Esophagus squamous epithelium (tissue), 5 donors: Measurements from ENCODE around the gene CENPL. TPM values are rescaled to one million over a fixed set of nuclear protein-coding genes. Genes with fewer than 3 reads are reported as not detected.

Experiments
- DNase-seq: peaks from one replicate; lab custom pipeline; 2025; lab: John Stamatoyannopoulos, UW
- H3K27ac ChIP-seq, 4 donors: fragments of 200-600 bp; sonication (generic); one replicate each; pipeline ENCODE4 v1.5.1; 2016 to 2019; ENCODE audit warnings: mild to moderate bottlenecking in 1 of 4
- H3K27me3 ChIP-seq, 4 donors: fragments of 200-600 bp; sonication (generic); 1 replicate in 3 of 4; 2 replicates in 1 of 4; pipeline versions ENCODE4 v1.5.1 to v1.6.0; 2017 to 2021; ENCODE audit warnings: antibody characterized with exemption in 1 of 4
- H3K36me3 ChIP-seq, 3 donors: fragments of 200-600 bp; sonication (generic); one replicate each; pipeline ENCODE4 v1.5.1; 2016 to 2019
- H3K4me1 ChIP-seq, 3 donors: fragments of 200-600 bp; sonication (generic); one replicate each; pipeline ENCODE4 v1.5.1; 2017 to 2019
- H3K4me3 ChIP-seq, 4 donors: fragments of 200-600 bp; sonication (generic); 1 replicate in 3 of 4; 2 replicates in 1 of 4; pipeline ENCODE4 v1.5.1; 2016 to 2019; ENCODE audit warnings: mild to moderate bottlenecking in 2 of 4, moderate library complexity in 1 of 4
- H3K9me3 ChIP-seq, 3 donors: fragments of 200-600 bp; sonication (generic); one replicate each; pipeline ENCODE4 v1.5.1; 2016 to 2019
- POLR2A ChIP-seq, 4 donors: fragments of 450-650 bp; IDR thresholded peaks; one replicate each; pipeline ENCODE4 v1.6.1; 2017; ENCODE audit warnings: antibody characterized with exemption in 4 of 4, mild to moderate bottlenecking in 4 of 4, moderate library complexity in 3 of 4
- WGBS, 2 donors: methylation state at CpG; one replicate each; pipeline ENCODE4 v1.1.5; 2018; 5-methylcytosine and 5-hydroxymethylcytosine counted together
- intact Hi-C: fragments of 100-400 bp; cut with DNase I; formaldehyde crosslinking; loops from one replicate; pipeline ENCODE4 v1.15.0; 2022
- small RNA-seq, 4 donors: library from RNA; depleted of rRNA; stranded (forward); fragments of <200 nt; gene quantifications; one replicate each; pipeline ENCODE3, GENCODE V24; 2016
- total RNA-seq, 4 donors: library from RNA; depleted of rRNA; stranded (reverse); fragments of >200 nt; gene quantifications; one replicate each; pipeline ENCODE4 v1.1.0, GENCODE V29; 2016
- TF ChIP-seq, protein P1 (sequence below), 6 experiments: fragments of 450-650 bp in 4 of 6; fragments of 200-600 bp in 2 of 6; sonication (generic) in 2 of 6; IDR thresholded peaks; one replicate each; pipeline ENCODE4 v1.5.1; 2016 to 2019; ENCODE audit warnings: antibody characterized with exemption in 6 of 6, mild to moderate bottlenecking in 4 of 6, moderate library complexity in 4 of 6
- donor health status: DM: yes; HTN: yes; CAD: no.

Gene CENPL
- total RNA-seq, 4 donors from 2014 or later, result 3.6 to 18.2 (median 7.5) TPM

GRCh38 chr1:173758980-173759379, 65.7 kb downstream of the CENPL start:
- no peak for DNase-seq
- intact Hi-C loops, result no loop called here
- Histone ChIP-seq H3K27ac (no peak overlapping the region), H3K36me3 (peaks cover 10 to 59% (median 34%) of the 10 kb centered on the region in 3 donors), H3K9me3 (peaks cover 0 to 4% (median 0%) of the 10 kb centered on the region in 3 donors), H3K4me3 (no peak overlapping the region), H3K4me1 (no peaks in the 10 kb centered on the region), H3K27me3 (no peaks in the 10 kb centered on the region)
- TF ChIP-seq POLR2A (IDR thresholded peaks at IDR 0.05), result no peak
- TF ChIP-seq, protein P1, sequence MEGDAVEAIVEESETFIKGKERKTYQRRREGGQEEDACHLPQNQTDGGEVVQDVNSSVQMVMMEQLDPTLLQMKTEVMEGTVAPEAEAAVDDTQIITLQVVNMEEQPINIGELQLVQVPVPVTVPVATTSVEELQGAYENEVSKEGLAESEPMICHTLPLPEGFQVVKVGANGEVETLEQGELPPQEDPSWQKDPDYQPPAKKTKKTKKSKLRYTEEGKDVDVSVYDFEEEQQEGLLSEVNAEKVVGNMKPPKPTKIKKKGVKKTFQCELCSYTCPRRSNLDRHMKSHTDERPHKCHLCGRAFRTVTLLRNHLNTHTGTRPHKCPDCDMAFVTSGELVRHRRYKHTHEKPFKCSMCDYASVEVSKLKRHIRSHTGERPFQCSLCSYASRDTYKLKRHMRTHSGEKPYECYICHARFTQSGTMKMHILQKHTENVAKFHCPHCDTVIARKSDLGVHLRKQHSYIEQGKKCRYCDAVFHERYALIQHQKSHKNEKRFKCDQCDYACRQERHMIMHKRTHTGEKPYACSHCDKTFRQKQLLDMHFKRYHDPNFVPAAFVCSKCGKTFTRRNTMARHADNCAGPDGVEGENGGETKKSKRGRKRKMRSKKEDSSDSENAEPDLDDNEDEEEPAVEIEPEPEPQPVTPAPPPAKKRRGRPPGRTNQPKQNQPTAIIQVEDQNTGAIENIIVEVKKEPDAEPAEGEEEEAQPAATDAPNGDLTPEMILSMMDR (IDR thresholded peaks at IDR 0.05), result no peak
- WGBS, 2 donors, result 83 to 92% methylated on average over 4 of the region's 5 CpGs

DNA sequence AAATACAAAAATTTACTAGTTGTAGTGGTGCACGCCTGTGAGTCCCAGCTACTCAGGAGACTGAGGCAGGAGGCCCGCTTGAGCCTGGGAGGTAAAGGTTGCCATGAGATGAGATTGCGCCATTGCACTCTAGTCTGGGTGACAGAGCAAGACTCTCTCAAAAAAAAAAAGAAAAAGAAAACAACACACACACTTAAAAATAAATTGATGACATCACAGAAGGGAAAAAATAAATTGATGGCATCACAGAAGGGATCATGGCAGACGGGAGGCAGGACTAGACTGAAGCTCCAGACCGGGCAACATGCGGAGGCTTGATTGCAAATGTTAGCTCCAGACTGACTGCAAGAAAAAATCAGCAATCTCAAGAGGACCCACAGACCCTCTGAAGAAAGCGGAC, 66.6 kb downstream of the CENPL start:
- TF ChIP-seq POLR2A (IDR thresholded peaks at IDR 0.05), result no peak
- TF ChIP-seq, protein P1 (IDR thresholded peaks at IDR 0.05), result no peak
- WGBS, 2 donors, result 96 to 97% methylated on average over 7 of the region's 7 CpGs
- intact Hi-C loops, result no loop called here
- DNase-seq, result no peak
- peaks cover 10 to 68% (median 34%) of the 10 kb centered on the region in 3 donors for H3K36me3 ChIP-seq
- no peak overlapping the region for H3K27ac ChIP-seq
- peaks cover 0 to under 1% (median 0%) of the 10 kb centered on the region in 3 donors for H3K9me3 ChIP-seq
- no peaks in the 10 kb centered on the region for H3K4me1 ChIP-seq
- H3K27me3 ChIP-seq, result no peaks in the 10 kb centered on the region
- H3K4me3 ChIP-seq, result no peak overlapping the region

- Histone ChIP-seq H3K9me3 (no peaks in the 10 kb centered on the region), H3K27ac (no peak overlapping the region), H3K36me3 (peaks cover 10 to 72% (median 34%) of the 10 kb centered on the region in 3 donors), H3K27me3 (no peaks in the 10 kb centered on the region), H3K4me3 (no peak overlapping the region), H3K4me1 (no peaks in the 10 kb centered on the region)
- intact Hi-C loops, result no loop called here
- WGBS, 2 donors, result 92 to 94% methylated on average over 4 of the region's 4 CpGs
- no peak for TF ChIP-seq POLR2A (IDR thresholded peaks at IDR 0.05)
- TF ChIP-seq, protein P1 (IDR thresholded peaks at IDR 0.05), result no peak
- DNase-seq, result no peak
Observed at GRCh38 chr1:173757666-173758065, 67.0 kb downstream of the CENPL start.

DNA sequence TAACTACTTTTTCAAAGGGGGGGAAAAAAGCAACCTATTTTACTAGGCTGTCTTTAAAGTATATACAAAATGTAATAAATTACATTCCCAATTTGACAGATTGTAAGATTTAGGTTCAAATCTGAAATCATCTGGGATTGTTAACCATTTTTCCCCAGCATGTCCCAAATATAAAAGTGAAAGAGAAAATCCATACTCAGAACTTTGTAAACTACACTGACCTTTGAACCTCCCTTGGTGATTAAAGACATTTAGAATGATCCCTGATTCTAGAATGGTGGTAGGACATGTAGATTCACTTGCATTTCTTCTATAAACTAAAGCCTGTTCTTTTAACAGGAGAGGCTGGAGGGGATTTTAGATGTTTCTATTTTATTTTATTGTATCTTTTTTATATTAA, 70.9 kb downstream of the CENPL start:
- Histone ChIP-seq H3K4me1 (no peaks in the 10 kb centered on the region), H3K27me3 (no peaks in the 10 kb centered on the region), H3K4me3 (no peak overlapping the region), H3K27ac (no peak overlapping the region), H3K9me3 (no peaks in the 10 kb centered on the region), H3K36me3 (peaks cover 9 to 74% (median 38%) of the 10 kb centered on the region in 3 donors)
- no peak for DNase-seq
- TF ChIP-seq, protein P1 (IDR thresholded peaks at IDR 0.05), result no peak
- no peak for TF ChIP-seq POLR2A (IDR thresholded peaks at IDR 0.05)
- intact Hi-C loops, result no loop called here

Small RNAs within 50 kb of the gene (small RNA-seq; reads per million reads assigned to genes)
- gene RF00019, result 0 reads per million in 4 donors

Other genes starting within 250 kb of the CENPL start
- not detected for gene SLC9C2, start 221.8 kb downstream of the CENPL start, total RNA-seq
- gene TEX50, start 189.5 kb downstream of the CENPL start, total RNA-seq, result not detected
- not detected for gene ANKRD45, start 155.0 kb downstream of the CENPL start, total RNA-seq
- 10 to 100 TPM; 11.8 to 33.0 (median 24.0) TPM for gene KLHL20, start 109.9 kb downstream of the CENPL start, total RNA-seq
- 10 to 100 TPM in 2 of 4 donors, 1 to 10 TPM in 2; 6.6 to 14.7 (median 9.9) TPM for gene DARS2, start 210 bp downstream of the CENPL start, total RNA-seq
- 100 to 1,000 TPM; 202 to 715 (median 315) TPM for gene GAS5, start 43.1 kb upstream of the CENPL start, total RNA-seq
- 1 to 10 TPM; 1.6 to 6.3 (median 3.3) TPM for gene ZBTB37, start 43.5 kb upstream of the CENPL start, total RNA-seq
- not detected for gene SERPINC1, start 92.4 kb upstream of the CENPL start, total RNA-seq
- gene RC3H1, start 197.5 kb upstream of the CENPL start, total RNA-seq, result 10 to 100 TPM; 19.6 to 31.9 (median 28.0) TPM